H1 (cell line): ENCODE measurements around the gene MGME1. TPM values are rescaled to one million over a fixed set of nuclear protein-coding genes. Genes with fewer than 3 reads are reported as not detected.

ENCODE experiments used
- CTCF ChIA-PET: fragments of 300-600 bp; sonication (Branson Sonifier 250); formaldehyde crosslinking; loops from one replicate; lab custom pipeline; 2021; ENCODE audit not compliant: partially characterized antibody; lab: Charles Lee
- POLR2A ChIA-PET: fragments of 300-600 bp; sonication (Branson Sonifier 250); formaldehyde crosslinking; loops from one replicate; lab custom pipeline; 2021; ENCODE audit warnings: inconsistent platforms; ENCODE audit not compliant: partially characterized antibody; lab: Charles Lee
- DNase-seq, 2 experiments: peaks; one replicate each; pipeline versions ENCODE4 v3.0.0 to v3.0.0-alpha.2; 2010 to 2022; ENCODE audit warnings: low spot score in 2 of 2, low read depth in 1 of 2, mixed read lengths in 1 of 2
- FAIRE-seq: peaks from 2 replicates; lab custom pipeline; 2011; peaks lifted over from hg19 to GRCh38; lab: Jason Lieb, UNC
- H2AFZ ChIP-seq: 2 replicates; pipeline ENCODE4 v1.8.1; 2012; ENCODE audit warnings: low read length, inconsistent platforms
- H2AK5ac ChIP-seq: 2 replicates; pipeline ENCODE4 v1.6.1; 2013; ENCODE audit warnings: low read depth, low read length
- H2BK120ac ChIP-seq: replicated peaks from 2 replicates; pipeline ENCODE3; 2013; ENCODE audit warnings: low read depth, low read length, inconsistent platforms
- H2BK12ac ChIP-seq: 2 replicates; pipeline ENCODE4 v1.6.1; 2013; ENCODE audit warnings: low read depth, low read length
- H2BK15ac ChIP-seq: 2 replicates; pipeline ENCODE4 v1.6.1; 2013; ENCODE audit warnings: low read length
- H2BK20ac ChIP-seq: 2 replicates; pipeline ENCODE4 v1.6.1; 2013; ENCODE audit warnings: low read length
- H2BK5ac ChIP-seq: 2 replicates; pipeline ENCODE4 v1.6.1; 2013; ENCODE audit warnings: low read depth, low read length
- H3K14ac ChIP-seq: 2 replicates; pipeline ENCODE4 v1.6.1; 2013; ENCODE audit warnings: inconsistent platforms; ENCODE audit not compliant: insufficient read length
- H3K18ac ChIP-seq: 2 replicates; pipeline ENCODE4 v1.6.1; 2013; ENCODE audit warnings: low read length; ENCODE audit errors: extremely low read depth
- H3K23ac ChIP-seq: 2 replicates; pipeline ENCODE4 v1.6.1; 2013; ENCODE audit warnings: inconsistent platforms; ENCODE audit not compliant: insufficient read length
- H3K23me2 ChIP-seq: 2 replicates; pipeline ENCODE4 v1.6.1; 2013; ENCODE audit warnings: low read depth, low read length
- H3K27ac ChIP-seq: 2 replicates; pipeline ENCODE4 v1.6.1; 2011; ENCODE audit warnings: low read depth, low read length, inconsistent platforms
- H3K27me3 ChIP-seq, 4 experiments: replicated peaks in 1 of 4; 1 replicate in 1 of 4; 2 replicates in 3 of 4; pipeline versions ENCODE4 v1.6.1 to v1.8.1; 2011 to 2013; ENCODE audit warnings: low read length in 3 of 4, mild to moderate bottlenecking in 3 of 4, inconsistent platforms in 2 of 4, mixed read lengths in 2 of 4, moderate library complexity in 1 of 4; ENCODE audit not compliant: control insufficient read depth in 3 of 4, insufficient read depth in 3 of 4; ENCODE audit errors: extremely low read depth in 1 of 4
- H3K36me3 ChIP-seq, 4 experiments: 2 replicates each; pipeline versions ENCODE4 v1.6.1 to v1.8.1; 2011 to 2013; ENCODE audit warnings: mild to moderate bottlenecking in 4 of 4, low read length in 3 of 4, moderate library complexity in 2 of 4, control low read depth in 1 of 4, inconsistent platforms in 1 of 4; ENCODE audit not compliant: insufficient read depth in 4 of 4, control insufficient read depth in 2 of 4
- H3K4ac ChIP-seq: replicated peaks from 2 replicates; pipeline ENCODE3; 2013; ENCODE audit warnings: low read length, low read depth, mixed read lengths, inconsistent platforms; ENCODE audit not compliant: insufficient read length
- H3K4me1 ChIP-seq, 4 experiments: replicated peaks in 1 of 4; 1 replicate in 1 of 4; 2 replicates in 3 of 4; pipeline versions ENCODE4 v1.6.1 to v1.8.1; 2011 to 2013; ENCODE audit warnings: low read length in 3 of 4, inconsistent platforms in 2 of 4, mixed read lengths in 1 of 4; ENCODE audit not compliant: insufficient read depth in 4 of 4, control insufficient read depth in 3 of 4
- H3K4me2 ChIP-seq, 2 experiments: 2 replicates each; pipeline versions ENCODE4 v1.6.1 to v1.8.1; 2011 to 2013; ENCODE audit warnings: low read depth in 2 of 2, low read length in 2 of 2, control low read depth in 1 of 2, inconsistent platforms in 1 of 2, mild to moderate bottlenecking in 1 of 2; ENCODE audit not compliant: insufficient read depth in 1 of 2
- H3K4me3 ChIP-seq, 4 experiments: fragments of 200-600, 300-600 bp in 1 of 4; sonication (generic), shearing (Covaris generic), sonication (Bioruptor Twin) in 1 of 4; 2 replicates each; pipeline versions ENCODE4 v1.5.1 to v1.8.1; 2011 to 2016; ENCODE audit warnings: low read length in 4 of 4, low read depth in 3 of 4, control low read depth in 2 of 4, inconsistent platforms in 2 of 4, mild to moderate bottlenecking in 2 of 4, mixed read lengths in 1 of 4, moderate library complexity in 1 of 4; ENCODE audit not compliant: insufficient read depth in 2 of 4; ENCODE audit errors: extremely low read depth in 1 of 4
- H3K56ac ChIP-seq: replicated peaks from 2 replicates; pipeline ENCODE3; 2013; ENCODE audit warnings: low read depth, mild to moderate bottlenecking, mixed read lengths, low read length, inconsistent platforms; ENCODE audit not compliant: insufficient read length
- H3K79me1 ChIP-seq: 2 replicates; pipeline ENCODE4 v1.6.1; 2013; ENCODE audit warnings: low read depth, low read length, control low read depth
- H3K79me2 ChIP-seq, 2 experiments: 2 replicates each; pipeline versions ENCODE4 v1.6.1 to v1.8.1; 2012 to 2013; ENCODE audit warnings: low read length in 2 of 2, mild to moderate bottlenecking in 2 of 2, inconsistent platforms in 1 of 2; ENCODE audit not compliant: insufficient read depth in 2 of 2, control insufficient read depth in 1 of 2
- H3K9ac ChIP-seq, 4 experiments: replicated peaks in 1 of 4; 1 replicate in 1 of 4; 2 replicates in 3 of 4; pipeline versions ENCODE4 v1.6.1 to v1.8.1; 2011 to 2013; ENCODE audit warnings: low read depth in 3 of 4, low read length in 3 of 4, control low read depth in 2 of 4, mild to moderate bottlenecking in 2 of 4, moderate library complexity in 2 of 4, inconsistent platforms in 1 of 4; ENCODE audit errors: extremely low read depth in 1 of 4
- H3K9me3 ChIP-seq, 2 experiments: 2 replicates each; pipeline versions ENCODE4 v1.6.1 to v1.8.1; 2012 to 2013; ENCODE audit warnings: mild to moderate bottlenecking in 2 of 2, moderate library complexity in 2 of 2, control low read depth in 1 of 2, inconsistent platforms in 1 of 2, low read depth in 1 of 2, low read length in 1 of 2, mixed read lengths in 1 of 2; ENCODE audit not compliant: insufficient read depth in 2 of 2
- H4K20me1 ChIP-seq, 2 experiments: replicated peaks in 1 of 2; 2 replicates each; pipeline versions ENCODE3 to v1.8.1; 2011 to 2013; ENCODE audit warnings: inconsistent platforms in 2 of 2, low read length in 2 of 2, mild to moderate bottlenecking in 1 of 2; ENCODE audit not compliant: insufficient read depth in 2 of 2, control insufficient read depth in 1 of 2
- H4K5ac ChIP-seq: 2 replicates; pipeline ENCODE4 v1.6.1; 2013; ENCODE audit warnings: low read length, low read depth, mixed read lengths, inconsistent platforms; ENCODE audit not compliant: insufficient read length
- H4K8ac ChIP-seq: 2 replicates; pipeline ENCODE4 v1.8.0; 2013; ENCODE audit warnings: mild to moderate bottlenecking, moderate library complexity, low read length, inconsistent platforms; ENCODE audit not compliant: insufficient read depth; ENCODE audit errors: extremely low read depth
- H4K91ac ChIP-seq: replicated peaks from 2 replicates; pipeline ENCODE3; 2013; ENCODE audit warnings: low read length, mixed read lengths, inconsistent platforms; ENCODE audit not compliant: insufficient read length
- ASH2L ChIP-seq: fragments of 200-600, 300-600 bp; sonication (generic); IDR thresholded peaks from one replicate; pipeline ENCODE4 v1.7.1; 2017; ENCODE audit warnings: low read length
- CBX8 ChIP-seq: fragments of 300-800, 300-1000 bp; sonication (generic); IDR thresholded peaks from 2 replicates; pipeline ENCODE4 v1.7.1; 2016; ENCODE audit warnings: low read depth, low read length, borderline replicate concordance
- CREB1 ChIP-seq: IDR thresholded peaks from 2 replicates; pipeline ENCODE4 v1.6.1; 2012; ENCODE audit warnings: inconsistent platforms
- EGR1 ChIP-seq: IDR thresholded peaks from 2 replicates; pipeline ENCODE4 v1.6.1; 2011; ENCODE audit warnings: low read depth, low read length, borderline replicate concordance
- HDAC6 ChIP-seq: IDR thresholded peaks from one replicate; pipeline ENCODE4 v1.7.1; 2012; ENCODE audit warnings: low read depth, mild to moderate bottlenecking, inconsistent platforms, low read length, moderate library complexity
- MAFK ChIP-seq: IDR thresholded peaks from 2 replicates; pipeline ENCODE4 v1.6.1; 2012; ENCODE audit warnings: low read depth, mild to moderate bottlenecking, improper control_type of control experiment, low read length
- POLR2AphosphoS5 ChIP-seq: IDR thresholded peaks from 2 replicates; pipeline ENCODE4 v1.6.1; 2011; ENCODE audit warnings: low read depth, low read length
- RNF2 ChIP-seq: fragments of 200-900, 300-1000 bp; sonication (generic); IDR thresholded peaks from 2 replicates; pipeline ENCODE4 v1.7.1; 2016; ENCODE audit warnings: borderline replicate concordance, low read depth, mild to moderate bottlenecking, antibody characterized with exemption, low read length; ENCODE audit not compliant: poor library complexity, severe bottlenecking; ENCODE audit errors: missing control alignments
- TAF1 ChIP-seq: IDR thresholded peaks from 2 replicates; pipeline ENCODE4 v1.6.1; 2011; ENCODE audit warnings: mild to moderate bottlenecking, low read depth, low read length
- WGBS, 2 experiments: shearing (Covaris generic) in 1 of 2; methylation state at CpG; one replicate each; pipeline versions ENCODE4 v1.1.6 to v1.1.7; 2013 to 2015; ENCODE audit warnings: low lambda C conversion rate in 2 of 2, mixed read lengths in 2 of 2, inconsistent platforms in 1 of 2, low coverage in 1 of 2, missing lambda C conversion rate in 1 of 2; ENCODE audit not compliant: insufficient replicate concordance in 2 of 2, insufficient coverage in 1 of 2, insufficient read length in 1 of 2; ENCODE audit errors: extremely low coverage in 1 of 2, missing lambda C conversion rate in 1 of 2; 5-methylcytosine and 5-hydroxymethylcytosine counted together
- polyA plus RNA-seq, 7 experiments: library from polyadenylated mRNA; depleted of rRNA in 3 of 7; stranded (reverse) in 5 of 7; unstranded in 2 of 7; fragments of >200 nt in 5 of 7; fragments of 200-250 nt in 2 of 7; gene quantifications; 1 replicate in 5 of 7; 2 replicates in 1 of 7; 4 replicates in 1 of 7; pipeline versions ENCODE4 v1.2.1 to v1.2.3, GENCODE V29; 2011 to 2013; ENCODE audit warnings: missing spikeins in 2 of 7, mixed read lengths in 2 of 7
- total RNA-seq: library from RNA; stranded (reverse); fragmentation: NEBNext Ultra II Directional; extraction: Animal tissue kit (Norgen Biotek cat#: 25700); gene quantifications from 2 replicates; pipeline ENCODE4 v1.2.1, GENCODE V29; 2021
- TF ChIP-seq, protein P1 (sequence below): IDR thresholded peaks from 2 replicates; pipeline ENCODE4 v1.6.1; 2011; ENCODE audit warnings: low read depth, mild to moderate bottlenecking, low read length; ENCODE audit not compliant: insufficient read depth
- TF ChIP-seq, protein P2 (sequence below), 3 experiments: IDR thresholded peaks; 1 replicate in 2 of 3; 2 replicates in 1 of 3; pipeline versions ENCODE4 v1.5.1 to v1.6.1; 2011; ENCODE audit warnings: low read length in 3 of 3, mild to moderate bottlenecking in 3 of 3, inconsistent platforms in 2 of 3, low read depth in 1 of 3, moderate library complexity in 1 of 3; ENCODE audit not compliant: insufficient read depth in 1 of 3; ENCODE audit errors: control extremely low read depth in 1 of 3

Gene MGME1
- total and polyA plus RNA-seq, 2 of the 8 experiments (the other 6 are each of a cell fraction or from before 2014, with no cell fraction given): 27.7 to 59.0 TPM

DNA sequence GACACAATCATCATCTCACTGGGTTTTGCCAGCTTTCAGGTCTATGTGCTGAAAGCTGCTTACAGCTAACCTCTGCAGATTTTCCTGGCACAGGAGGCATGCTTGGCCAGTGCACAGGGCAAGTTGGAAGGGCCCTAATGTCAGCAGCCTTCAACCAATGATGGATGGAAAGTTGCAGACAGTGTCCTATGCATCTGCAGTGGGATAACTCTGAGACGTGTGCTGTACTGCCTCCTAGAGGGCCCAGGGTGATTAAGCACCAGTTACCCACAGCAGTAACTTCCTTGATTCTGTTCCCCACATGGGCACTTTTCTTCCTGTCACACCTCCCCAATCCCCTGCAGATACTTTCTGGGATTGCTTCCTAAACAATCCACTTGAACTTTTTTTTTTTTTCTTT is 50.2 kb downstream of the MGME1 start:
- no peak overlapping the region for H2BK20ac ChIP-seq
- H3K23me2 ChIP-seq: peaks cover 13% of the 10 kb centered on the region; the same call in 1 of the 2 replicates
- H3K4me3 ChIP-seq: no peak overlapping the region
- no peak overlapping the region for H3K14ac ChIP-seq
- ChIA-PET CTCF (interaction anchor here (0.7 to 4.4 kb wide), 13 partner anchors 14 to 563 kb away, joined by 3 to 48 read pairs (median 4); no protein-coding TSS in a partner anchor), POLR2A (no interaction called here)
- no peak overlapping the region for H4K91ac ChIP-seq
- no peak overlapping the region for H3K9ac ChIP-seq
- H2AK5ac ChIP-seq: no peak overlapping the region
- H3K18ac ChIP-seq: no peak overlapping the region
- H3K79me2 ChIP-seq: no peaks in the 10 kb centered on the region
- no peak overlapping the region for H4K8ac ChIP-seq
- no peak overlapping the region for H2BK120ac ChIP-seq
- no peak overlapping the region for H2BK15ac ChIP-seq
- H3K4me2 ChIP-seq: no peak overlapping the region
- no peaks in the 10 kb centered on the region for H3K4me1 ChIP-seq
- no peak overlapping the region for H2BK5ac ChIP-seq
- no peak overlapping the region for H2BK12ac ChIP-seq
- no peaks in the 10 kb centered on the region for H3K27me3 ChIP-seq
- H3K79me1 ChIP-seq: no peaks in the 10 kb centered on the region
- DNase-seq (no peak), FAIRE-seq (peak; percentile 72)
- no peak overlapping the region for H3K23ac ChIP-seq
- H3K27ac ChIP-seq: no peak overlapping the region
- no peak overlapping the region for H3K56ac ChIP-seq
- H4K20me1 ChIP-seq: peaks cover 0 to 1% of the 10 kb centered on the region in 2 experiments
- H3K4ac ChIP-seq: no peak overlapping the region
- H3K36me3 ChIP-seq: peaks cover 8 to 21% (median 13%) of the 10 kb centered on the region in 4 experiments; a peak in 5 of 8 replicates
- no peak overlapping the region for H4K5ac ChIP-seq
- H2AFZ ChIP-seq: no peak overlapping the region
- H3K9me3 ChIP-seq: no peaks in the 10 kb centered on the region; a peak in 1 of 4 replicates
- WGBS, 2 experiments: 21% methylated on average over 1 of the region's 1 CpG; no CpG with 5 or more reads in 1 of the 2 experiments
- TF ChIP-seq, protein P1, sequence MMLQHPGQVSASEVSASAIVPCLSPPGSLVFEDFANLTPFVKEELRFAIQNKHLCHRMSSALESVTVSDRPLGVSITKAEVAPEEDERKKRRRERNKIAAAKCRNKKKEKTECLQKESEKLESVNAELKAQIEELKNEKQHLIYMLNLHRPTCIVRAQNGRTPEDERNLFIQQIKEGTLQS: no peak
- TF ChIP-seq HDAC6 (no peak), CBX8 (no peak), CREB1 (0 out of 2 replicates have a peak, but pooled peaks have one; percentile 18), ASH2L (no peak), EGR1 (no peak), TAF1 (no peak), RNF2 (no peak), POLR2AphosphoS5 (no peak), MAFK (no peak)
- TF ChIP-seq, protein P2, sequence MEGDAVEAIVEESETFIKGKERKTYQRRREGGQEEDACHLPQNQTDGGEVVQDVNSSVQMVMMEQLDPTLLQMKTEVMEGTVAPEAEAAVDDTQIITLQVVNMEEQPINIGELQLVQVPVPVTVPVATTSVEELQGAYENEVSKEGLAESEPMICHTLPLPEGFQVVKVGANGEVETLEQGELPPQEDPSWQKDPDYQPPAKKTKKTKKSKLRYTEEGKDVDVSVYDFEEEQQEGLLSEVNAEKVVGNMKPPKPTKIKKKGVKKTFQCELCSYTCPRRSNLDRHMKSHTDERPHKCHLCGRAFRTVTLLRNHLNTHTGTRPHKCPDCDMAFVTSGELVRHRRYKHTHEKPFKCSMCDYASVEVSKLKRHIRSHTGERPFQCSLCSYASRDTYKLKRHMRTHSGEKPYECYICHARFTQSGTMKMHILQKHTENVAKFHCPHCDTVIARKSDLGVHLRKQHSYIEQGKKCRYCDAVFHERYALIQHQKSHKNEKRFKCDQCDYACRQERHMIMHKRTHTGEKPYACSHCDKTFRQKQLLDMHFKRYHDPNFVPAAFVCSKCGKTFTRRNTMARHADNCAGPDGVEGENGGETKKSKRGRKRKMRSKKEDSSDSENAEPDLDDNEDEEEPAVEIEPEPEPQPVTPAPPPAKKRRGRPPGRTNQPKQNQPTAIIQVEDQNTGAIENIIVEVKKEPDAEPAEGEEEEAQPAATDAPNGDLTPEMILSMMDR (IDR thresholded peaks at IDR 0.05; ENCODE audit: control extremely low read depth in 1 of 3, insufficient read depth in 1 of 3, low read depth in 1 of 3, low read length in 3 of 3): peak; percentile 69 to 94 (median 78)
